ENCODE results near the gene BACE2. TPM values are rescaled to one million over a fixed set of nuclear protein-coding genes. Genes with fewer than 3 reads are reported as not detected.

BACE2 gene
- total RNA-seq, 3 donors from 2014 or later (not counting 1 experiment from before 2014, with no cell fraction given): 0.12 to 10.3 (median 0.29) TPM

GRCh38 chr21:41143596-41144325 is 24.2 kb upstream of the BACE2 start:
- Mint-ChIP-seq H3K4me1 (no peaks in the 10 kb centered on the region), H3K9me3 (no peaks in the 10 kb centered on the region)

GRCh38 chr21:41147096-41147978 is 20.6 kb upstream of the BACE2 start:
- no peaks in the 10 kb centered on the region for H3K36me3 ChIP-seq (ENCODE audit: control insufficient read depth, insufficient read depth, low read length)
- intact Hi-C loops (cut with micrococcal nuclease): no loop called here
- DNase-seq: no peak
- TF ChIP-seq CTCF (IDR thresholded peaks at IDR 0.05): no peak
- H3K9me3 ChIP-seq (ENCODE audit: control insufficient read depth, insufficient read depth, low read length): no peaks in the 10 kb centered on the region
- peaks cover 0 to 8% of the 10 kb centered on the region in 2 donors for H3K27me3 Mint-ChIP-seq (ENCODE audit: low read depth in 2 of 2)
- H3K4me3 ChIP-seq (ENCODE audit: low read length): no peak overlapping the region
- 83% methylated on average over 13 of the region's 13 CpGs for WGBS (ENCODE audit: insufficient coverage)
- ATAC-seq: no peak
- no peaks in the 10 kb centered on the region for H3K9me3 Mint-ChIP-seq
- H3K27ac Mint-ChIP-seq: no peak overlapping the region
- H3K4me1 ChIP-seq (ENCODE audit: control insufficient read depth, insufficient read depth, low read length): no peaks in the 10 kb centered on the region
- no peaks in the 10 kb centered on the region for H3K36me3 Mint-ChIP-seq
- no peak overlapping the region for H3K4me3 Mint-ChIP-seq
- H3K27ac ChIP-seq (ENCODE audit: low read length): no peak overlapping the region
- no peaks in the 10 kb centered on the region for H3K27me3 ChIP-seq (ENCODE audit: control insufficient read depth, insufficient read depth, low read length)
- H3K4me1 Mint-ChIP-seq: no peaks in the 10 kb centered on the region

More at GRCh38 chr21:41143596-41144325, 24.2 kb upstream of the BACE2 start:
- WGBS (ENCODE audit: insufficient coverage): 81% methylated on average over 10 of the region's 10 CpGs
- Histone ChIP-seq H3K27me3 (ENCODE audit: control insufficient read depth, insufficient read depth, low read length) (no peaks in the 10 kb centered on the region), H3K27ac (ENCODE audit: low read length) (no peak overlapping the region), H3K36me3 (ENCODE audit: control insufficient read depth, insufficient read depth, low read length) (no peaks in the 10 kb centered on the region), H3K4me1 (ENCODE audit: control insufficient read depth, insufficient read depth, low read length) (no peaks in the 10 kb centered on the region), H3K4me3 (ENCODE audit: low read length) (no peak overlapping the region), H3K9me3 (ENCODE audit: control insufficient read depth, insufficient read depth, low read length) (no peaks in the 10 kb centered on the region)
- ATAC-seq (no peak), DNase-seq (no peak)
- Mint-ChIP-seq H3K27ac (no peak overlapping the region), H3K27me3 (ENCODE audit: low read depth in 2 of 2) (peaks cover 0 to 8% of the 10 kb centered on the region in 2 donors), H3K4me3 (no peak overlapping the region), H3K36me3 (no peaks in the 10 kb centered on the region)
- TF ChIP-seq CTCF (IDR thresholded peaks at IDR 0.05): no peak
- intact Hi-C loops (cut with micrococcal nuclease): no loop called here

GRCh38 chr21:41147979-41148355 is 20.0 kb upstream of the BACE2 start:
- intact Hi-C loops (cut with micrococcal nuclease): no loop called here
- 83% methylated on average over 6 of the region's 6 CpGs for WGBS (ENCODE audit: insufficient coverage)
- no peaks in the 10 kb centered on the region for H3K36me3 ChIP-seq (ENCODE audit: control insufficient read depth, insufficient read depth, low read length)
- no peak overlapping the region for H3K27ac ChIP-seq (ENCODE audit: low read length)
- DNase-seq (no peak), ATAC-seq (no peak)
- Mint-ChIP-seq H3K27ac (no peak overlapping the region), H3K4me3 (no peak overlapping the region), H3K9me3 (no peaks in the 10 kb centered on the region), H3K36me3 (no peaks in the 10 kb centered on the region), H3K4me1 (no peaks in the 10 kb centered on the region), H3K27me3 (ENCODE audit: low read depth in 2 of 2) (peaks cover 0 to 8% of the 10 kb centered on the region in 2 donors)
- TF ChIP-seq CTCF (IDR thresholded peaks at IDR 0.05): no peak
- no peaks in the 10 kb centered on the region for H3K27me3 ChIP-seq (ENCODE audit: control insufficient read depth, insufficient read depth, low read length)
- no peaks in the 10 kb centered on the region for H3K9me3 ChIP-seq (ENCODE audit: control insufficient read depth, insufficient read depth, low read length)
- no peaks in the 10 kb centered on the region for H3K4me1 ChIP-seq (ENCODE audit: control insufficient read depth, insufficient read depth, low read length)
- no peak overlapping the region for H3K4me3 ChIP-seq (ENCODE audit: low read length)

All from natural killer cell (primary cell).